GM19351 (cell line): ENCODE results near the gene LEPROT.

ENCODE experiments used
- ATAC-seq: cut with Tn5 transposase; IDR thresholded peaks from one replicate; pipeline ENCODE4 v1.9.1; 2021; ENCODE audit warnings: mild to moderate bottlenecking, moderate library complexity; ENCODE audit not compliant: unreplicated experiment

Gene LEPROT

GRCh38 chr1:65471861-65472332, 51.4 kb downstream of the LEPROT start:
- no peak for ATAC-seq

- no peak for ATAC-seq
Observed at GRCh38 chr1:65476327-65476726, 55.9 kb downstream of the LEPROT start.

DNA sequence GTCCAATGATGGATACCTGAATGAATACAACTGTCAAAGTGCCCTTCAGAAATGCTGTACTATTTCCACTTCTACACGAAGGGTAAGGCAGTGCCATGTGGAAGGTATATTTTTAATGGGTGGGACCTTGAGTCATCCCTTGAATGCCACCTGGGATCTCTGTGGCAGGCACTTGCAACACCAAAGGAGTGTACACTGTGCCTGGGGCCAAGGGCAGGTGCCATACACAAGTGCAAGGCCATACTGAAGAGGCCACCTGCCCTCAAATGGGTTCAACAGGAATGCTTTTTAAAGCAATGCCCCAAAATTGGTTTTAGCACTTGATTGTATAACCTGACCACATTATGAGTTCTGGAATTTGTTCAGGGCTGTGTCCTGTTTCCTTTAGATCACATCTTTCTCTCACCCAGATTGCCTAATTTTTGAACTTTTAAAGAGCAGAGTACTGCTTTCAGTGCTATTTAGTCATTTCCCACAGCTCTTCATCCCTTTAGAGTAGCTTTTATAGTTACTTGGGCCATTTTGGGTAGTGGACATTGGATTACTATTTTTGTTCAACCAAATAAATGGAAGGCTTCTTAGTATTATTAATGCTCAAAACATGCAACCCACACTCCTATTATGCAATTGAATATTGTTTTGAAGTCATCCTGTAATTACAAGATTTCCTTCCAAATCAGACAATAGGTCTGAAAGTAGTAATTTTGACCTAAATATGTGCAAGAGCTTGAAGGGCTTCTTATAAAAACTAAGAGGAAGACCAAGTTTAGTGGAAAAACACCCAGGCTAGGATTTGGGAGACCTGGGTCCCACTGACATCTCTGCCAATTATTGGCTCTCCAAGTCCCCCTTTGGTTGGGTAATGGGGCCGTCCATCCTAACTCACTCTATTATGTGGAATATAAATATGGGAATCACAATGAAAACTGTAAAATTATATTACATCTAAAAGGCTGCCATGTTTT, 57.2 kb downstream of the LEPROT start:
- no peak for ATAC-seq

DNA sequence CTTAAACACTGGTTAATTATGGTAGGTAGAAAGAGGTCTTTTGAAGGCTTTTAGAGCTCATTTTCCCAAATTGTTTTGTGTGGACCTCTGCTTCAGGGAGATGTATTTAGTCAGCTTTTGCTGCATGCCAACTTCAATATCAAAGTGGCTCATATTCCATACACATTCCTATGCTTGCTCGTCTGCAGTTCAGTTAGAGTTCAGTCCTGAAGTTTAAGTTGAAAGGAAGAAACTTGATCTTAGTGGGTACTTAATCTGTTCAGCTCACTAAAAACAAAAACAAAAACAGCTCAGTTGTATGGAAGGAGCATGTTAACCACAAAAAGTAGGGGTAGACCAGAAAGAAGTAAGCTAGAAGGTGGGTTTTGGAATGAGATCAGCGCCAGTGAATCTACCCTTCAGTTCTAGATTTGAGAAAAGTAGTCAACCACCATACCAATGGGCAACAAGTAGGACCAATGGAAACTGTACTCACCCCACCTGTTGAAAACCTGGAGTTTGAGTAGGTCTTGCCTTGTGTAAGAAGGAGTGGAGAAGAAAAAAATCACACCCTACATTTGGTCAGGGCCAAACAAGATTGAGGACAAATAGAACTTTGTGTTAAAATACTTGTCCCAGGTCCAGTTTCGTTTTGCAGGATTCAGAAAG, 58.0 kb downstream of the LEPROT start:
- no peak for ATAC-seq

GRCh38 chr1:65479554-65480204, 59.2 kb downstream of the LEPROT start:
- ATAC-seq = no peak

DNA sequence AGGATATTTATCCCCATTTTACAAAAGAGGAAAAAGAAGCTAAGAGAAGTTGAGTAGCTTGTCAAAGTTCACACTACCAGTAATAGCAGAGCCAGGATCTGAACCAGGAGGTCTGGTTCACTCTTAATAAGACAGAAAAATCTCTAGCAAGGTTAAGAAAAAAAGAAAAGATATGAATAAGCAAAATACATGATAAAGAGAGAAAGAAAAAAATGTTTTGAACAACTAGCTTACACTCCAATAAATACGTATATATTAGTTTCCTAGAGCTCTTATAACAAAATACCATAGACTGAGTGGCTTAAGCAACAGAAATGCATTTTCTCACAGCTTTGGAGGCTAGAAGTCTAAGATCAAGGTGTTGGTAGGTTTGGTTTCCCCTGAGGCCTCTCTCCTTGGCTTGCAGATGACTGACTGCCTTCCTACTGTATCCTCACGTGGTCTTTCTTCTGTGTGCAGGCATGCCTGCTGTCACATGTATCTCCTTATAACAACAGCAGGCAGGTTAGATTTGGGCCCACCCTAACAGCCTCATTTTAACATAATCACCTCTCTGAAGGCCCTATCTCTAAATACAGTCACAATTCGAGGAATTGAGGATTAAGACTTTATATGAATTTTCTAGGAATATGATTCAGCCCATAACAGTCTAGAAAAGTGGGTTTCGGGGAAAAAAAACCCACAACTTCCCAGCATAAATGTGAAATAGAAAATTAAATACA, 60.4 kb downstream of the LEPROT start:
- ATAC-seq = no peak

DNA sequence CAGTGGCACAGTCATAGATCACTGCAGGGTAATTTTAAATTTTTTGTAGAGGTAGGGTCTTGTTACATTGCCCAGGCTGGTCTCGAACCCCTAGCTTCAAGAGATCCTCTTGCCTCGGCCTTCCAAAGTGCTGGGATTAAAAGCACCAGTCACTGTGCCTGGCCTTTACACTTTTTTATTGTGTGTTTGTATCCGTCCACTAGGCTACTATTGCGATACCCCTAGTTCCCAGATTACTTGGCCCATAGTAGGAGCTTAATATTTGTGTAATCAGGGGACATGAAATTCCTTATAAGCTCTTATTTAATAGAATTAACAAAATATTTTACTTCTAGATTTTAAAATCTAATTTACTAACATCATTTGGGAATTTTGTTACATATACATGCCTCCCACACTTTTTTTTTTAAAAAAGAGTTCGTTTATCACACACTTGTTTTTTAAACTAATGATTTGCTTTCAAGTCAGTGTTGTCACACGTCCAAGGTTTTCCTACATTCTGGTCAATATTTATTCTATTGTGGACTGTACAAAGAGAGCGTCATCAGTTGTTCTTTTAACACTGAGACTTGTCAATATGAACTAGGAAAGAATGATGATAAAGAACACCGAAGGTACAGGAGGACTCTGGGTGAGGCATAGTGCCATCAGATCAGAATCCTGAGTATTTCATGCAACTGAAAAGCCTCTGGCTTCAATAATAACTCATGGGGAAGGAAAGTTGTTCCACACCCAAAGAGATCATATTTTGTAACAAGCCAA, 63.7 kb downstream of the LEPROT start:
- ATAC-seq = no peak
